HEK293T (cell line): ENCODE data around the gene ITGA11.

Source experiments
- CTCF ChIA-PET: fragments of 350-600 bp; formaldehyde crosslinking; extraction: SDS; loops from one replicate; lab custom pipeline; 2021; ENCODE audit warnings: antibody characterized with exemption, inconsistent platforms; lab: Yijun Ruan, JAX
- POLR2A ChIA-PET: fragments of 350-600 bp; formaldehyde crosslinking; extraction: SDS; loops from one replicate; lab custom pipeline; 2020; ENCODE audit warnings: antibody characterized with exemption, inconsistent platforms; lab: Yijun Ruan, JAX
- DNase-seq: peaks from one replicate; pipeline ENCODE4 v3.0.0; 2012; ENCODE audit warnings: mixed read lengths; ENCODE audit errors: extremely low spot score
- ARNT ChIP-seq: fragments of 450-650 bp; IDR thresholded peaks from 2 replicates; pipeline ENCODE4 v1.6.1; 2017; ENCODE audit warnings: mild to moderate bottlenecking
- BHLHE40 ChIP-seq: fragments of 450-650 bp; IDR thresholded peaks from 2 replicates; pipeline ENCODE4 v1.6.1; 2016; ENCODE audit warnings: mild to moderate bottlenecking, moderate library complexity, borderline replicate concordance
- CTBP1 ChIP-seq: fragments of 450-650 bp; IDR thresholded peaks from 2 replicates; pipeline ENCODE4 v1.6.1; 2016; ENCODE audit warnings: borderline replicate concordance
- ELF4 ChIP-seq: fragments of 450-650 bp; IDR thresholded peaks from 2 replicates; pipeline ENCODE4 v1.6.1; 2017; ENCODE audit warnings: antibody characterized with exemption
- FOXA1 ChIP-seq: fragments of 450-650 bp; IDR thresholded peaks from 2 replicates; pipeline ENCODE4 v1.6.1; 2016; ENCODE audit warnings: mild to moderate bottlenecking
- FOXK2 ChIP-seq: fragments of 450-650 bp; IDR thresholded peaks from 2 replicates; pipeline ENCODE4 v1.6.1; 2016; ENCODE audit warnings: mild to moderate bottlenecking
- FOXM1 ChIP-seq: fragments of 450-650 bp; IDR thresholded peaks from 2 replicates; pipeline ENCODE4 v1.6.1; 2017; ENCODE audit warnings: mild to moderate bottlenecking, borderline replicate concordance
- HDGF ChIP-seq: fragments of 450-650 bp; IDR thresholded peaks from 2 replicates; pipeline ENCODE4 v1.6.1; 2017; ENCODE audit warnings: antibody characterized with exemption, borderline replicate concordance
- L3MBTL2 ChIP-seq: fragments of 450-650 bp; conservative IDR thresholded peaks from 2 replicates; pipeline ENCODE4 v1.6.1; 2016; ENCODE audit warnings: mild to moderate bottlenecking
- LEF1 ChIP-seq: fragments of 450-650 bp; IDR thresholded peaks from 2 replicates; pipeline ENCODE4 v1.6.1; 2017; ENCODE audit warnings: mild to moderate bottlenecking, borderline replicate concordance
- NFRKB ChIP-seq: fragments of 450-650 bp; IDR thresholded peaks from 2 replicates; pipeline ENCODE4 v1.6.1; 2016; ENCODE audit warnings: mild to moderate bottlenecking, moderate library complexity
- PKNOX1 ChIP-seq: fragments of 450-650 bp; IDR thresholded peaks from 2 replicates; pipeline ENCODE4 v1.6.1; 2016
- SP1 ChIP-seq: fragments of 450-650 bp; IDR thresholded peaks from 2 replicates; pipeline ENCODE4 v1.6.1; 2017
- SUZ12 ChIP-seq: fragments of 450-650 bp; IDR thresholded peaks from 2 replicates; pipeline ENCODE4 v1.6.1; 2016; ENCODE audit warnings: mild to moderate bottlenecking
- TARDBP ChIP-seq: fragments of 450-650 bp; IDR thresholded peaks from 2 replicates; pipeline ENCODE4 v1.6.1; 2016
- ZNF384 ChIP-seq: fragments of 450-650 bp; IDR thresholded peaks from 2 replicates; pipeline ENCODE4 v1.6.1; 2016

The ITGA11 gene

GRCh38 chr15:68478853-68479252 lies 46.9 kb upstream of the ITGA11 start:
- POLR2A ChIA-PET = no interaction called here
- TF ChIP-seq SUZ12 (no peak), L3MBTL2 (no peak), CTBP1 (no peak), BHLHE40 (no peak), ZNF384 (no peak), TARDBP (no peak), FOXA1 (no peak), FOXM1 (no peak), PKNOX1 (no peak)
- CTCF ChIA-PET = no interaction called here
- no peak for DNase-seq

GRCh38 chr15:68475449-68475848 lies 43.5 kb upstream of the ITGA11 start:
- no peak for DNase-seq
- ChIA-PET CTCF (no interaction called here), POLR2A (no interaction called here)
- no peak for TF ChIP-seq FOXM1
- TF ChIP-seq FOXK2 = no peak

- ChIA-PET POLR2A (no interaction called here), CTCF (no interaction called here)
- DNase-seq = no peak
- TF ChIP-seq BHLHE40 = no peak
- no peak for TF ChIP-seq PKNOX1
- TF ChIP-seq NFRKB = no peak
- TF ChIP-seq ARNT = no peak
- TF ChIP-seq HDGF = no peak
- no peak for TF ChIP-seq FOXM1
- TF ChIP-seq FOXA1 = no peak
- no peak for TF ChIP-seq SUZ12
- no peak for TF ChIP-seq LEF1
- TF ChIP-seq CTBP1 = no peak
- TF ChIP-seq ELF4 = no peak
- TF ChIP-seq TARDBP = no peak
- no peak for TF ChIP-seq ZNF384
Measured at GRCh38 chr15:68471541-68471940, 39.6 kb upstream of the ITGA11 start.

DNA sequence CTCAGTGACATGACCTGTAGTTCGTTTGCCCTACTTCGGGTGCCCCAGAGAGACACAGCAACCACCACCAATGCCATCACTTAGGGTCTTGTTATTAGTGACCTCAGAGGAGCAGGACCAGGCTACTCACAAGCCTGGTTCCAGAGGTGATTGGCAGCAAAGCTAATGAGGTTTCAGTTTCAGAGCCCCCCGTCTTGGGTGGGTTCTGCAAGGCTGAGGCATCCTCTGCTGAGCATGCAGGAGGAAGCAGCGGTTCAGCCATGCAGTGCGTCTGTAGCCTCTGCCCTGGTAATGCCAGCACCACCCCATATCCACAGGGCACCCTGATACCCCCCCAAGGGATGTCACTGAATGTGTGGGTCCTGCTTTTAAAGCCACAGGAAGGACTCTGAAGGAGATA lies 39.0 kb upstream of the ITGA11 start:
- DNase-seq = no peak
- no peak for TF ChIP-seq CTBP1
- POLR2A ChIA-PET = no interaction called here
- CTCF ChIA-PET = no interaction called here

DNA sequence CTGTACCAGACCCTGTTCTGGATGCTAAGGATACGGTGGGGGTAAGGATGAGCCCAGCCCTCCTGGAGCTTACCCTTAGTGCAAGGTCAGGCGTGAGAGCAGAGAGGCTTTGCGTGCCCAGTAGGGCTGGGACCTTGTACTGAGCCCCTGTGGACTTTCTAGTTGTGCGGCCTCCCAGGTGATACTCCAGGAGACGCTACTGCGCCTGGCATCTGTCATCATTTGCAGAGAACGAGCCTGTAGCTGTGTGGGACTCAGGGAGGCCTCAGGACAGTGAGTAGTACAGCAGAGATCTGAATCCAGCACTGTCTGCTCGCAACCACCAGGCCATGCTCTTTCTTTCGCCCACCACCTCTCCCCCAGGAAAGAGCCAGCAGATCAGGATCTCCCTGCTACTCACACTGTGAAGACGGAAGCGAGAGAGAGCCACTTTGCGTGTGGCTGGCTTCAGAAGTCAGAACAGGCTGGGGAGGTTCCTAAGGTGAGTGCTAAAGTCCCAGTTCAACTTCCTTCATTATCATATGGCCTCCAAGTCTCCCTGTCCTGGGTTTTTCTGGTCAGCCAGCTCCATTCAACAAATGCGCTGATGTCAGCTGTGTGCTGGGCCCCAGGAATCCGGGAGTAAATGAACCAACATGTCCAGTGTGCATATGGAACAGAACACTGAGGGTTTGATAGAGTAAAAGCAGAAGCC lies 38.2 kb upstream of the ITGA11 start:
- POLR2A ChIA-PET = no interaction called here
- no peak for TF ChIP-seq HDGF
- TF ChIP-seq ELF4 = no peak
- TF ChIP-seq FOXM1 = no peak
- CTCF ChIA-PET = interaction anchor here (0.6 kb wide), 1 partner anchor 656 kb away, joined by 3 read pairs; no protein-coding TSS in a partner anchor

DNA sequence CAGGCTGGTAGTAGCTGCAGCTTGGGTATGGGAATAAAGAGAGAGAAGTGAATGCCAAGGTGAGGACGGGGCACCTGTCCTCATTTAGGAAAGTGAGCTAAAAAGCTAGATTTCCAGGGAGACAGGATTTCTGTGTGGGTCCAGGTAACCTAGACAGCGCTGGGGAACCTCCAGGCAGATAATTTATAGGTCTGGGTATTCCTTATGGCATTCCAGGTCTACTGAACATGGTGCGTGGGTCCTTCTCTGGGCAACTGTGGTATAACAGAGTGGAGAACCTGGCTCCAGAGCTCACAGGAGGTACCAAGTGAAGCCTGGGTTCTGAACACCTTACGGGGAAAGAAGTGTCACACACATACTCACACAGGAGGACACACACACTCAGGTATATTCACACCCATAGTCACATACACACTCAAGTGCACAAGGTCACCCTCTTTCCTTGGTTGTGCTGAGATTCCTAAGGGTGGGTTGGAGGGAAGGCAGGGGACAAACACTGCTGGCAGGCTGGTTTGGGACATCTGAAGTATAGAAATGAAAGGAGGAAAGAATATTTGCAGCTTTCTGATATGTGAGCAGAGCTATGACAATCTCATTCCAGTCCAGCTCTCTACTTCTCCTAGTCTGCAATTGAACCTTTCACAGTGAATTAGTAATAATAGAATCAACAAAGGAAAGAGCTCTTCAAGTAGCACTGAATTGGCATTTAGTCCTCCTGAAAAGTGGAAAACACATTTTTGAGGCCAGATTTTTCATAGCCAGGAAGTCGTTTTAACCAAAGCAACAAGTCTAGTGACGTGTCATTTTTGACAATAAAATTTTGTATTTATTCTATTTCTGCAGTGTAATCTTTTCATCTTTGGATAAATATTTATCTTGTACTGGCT lies 37.4 kb upstream of the ITGA11 start:
- ChIA-PET CTCF (interaction anchor here (1.0 kb wide), 1 partner anchor 81 kb away, joined by 4 read pairs; no protein-coding TSS in a partner anchor), POLR2A (no interaction called here)
- no peak for TF ChIP-seq L3MBTL2
- no peak for TF ChIP-seq HDGF
- TF ChIP-seq SUZ12 = no peak
- no peak for TF ChIP-seq ARNT
- no peak for TF ChIP-seq LEF1
- TF ChIP-seq BHLHE40 = no peak
- no peak for TF ChIP-seq ZNF384
- no peak for TF ChIP-seq FOXK2
- TF ChIP-seq NFRKB = no peak
- no peak for TF ChIP-seq CTBP1
- TF ChIP-seq TARDBP = no peak
- TF ChIP-seq ELF4 = no peak
- TF ChIP-seq FOXM1 = no peak
- no peak for TF ChIP-seq SP1
- TF ChIP-seq PKNOX1 = no peak
- DNase-seq = no peak

More for the DNA sequence above, 38.2 kb upstream of the ITGA11 start:
- DNase-seq = no peak
